ENCODE data around the gene LGALS9.
"Not testable (repeated sequence)": the region's sequence is repeated elsewhere in the genome, so short reads cannot be mapped to it uniquely, and the experiment has no call there.

LGALS9 gene

GRCh38 chr17:27686322-27686721 lies 55.3 kb downstream of the LGALS9 start:
- DNase-seq (ENCODE audit: low read depth in 2 of 2) = not testable (repeated sequence)

- no peak for DNase-seq (ENCODE audit: low read depth in 2 of 2)
These were observed 59.9 kb downstream of the LGALS9 start for GRCh38 chr17:27690882-27691281.

GRCh38 chr17:27695254-27695814 lies 64.3 kb downstream of the LGALS9 start:
- DNase-seq (ENCODE audit: low read depth in 2 of 2) = not testable (repeated sequence)

All from stimulated activated CD8-positive, alpha-beta memory T cell treated with anti-CD3 and anti-CD28 coated beads, Interleukin-2, amount 100 ng/mL, for 1 hour (primary cell).